Measurements from ENCODE around the gene ADARB2.
"Not testable (repeated sequence)": the region's sequence is repeated elsewhere in the genome, so short reads cannot be mapped to it uniquely, and the experiment has no call there.

ADARB2 gene

DNA sequence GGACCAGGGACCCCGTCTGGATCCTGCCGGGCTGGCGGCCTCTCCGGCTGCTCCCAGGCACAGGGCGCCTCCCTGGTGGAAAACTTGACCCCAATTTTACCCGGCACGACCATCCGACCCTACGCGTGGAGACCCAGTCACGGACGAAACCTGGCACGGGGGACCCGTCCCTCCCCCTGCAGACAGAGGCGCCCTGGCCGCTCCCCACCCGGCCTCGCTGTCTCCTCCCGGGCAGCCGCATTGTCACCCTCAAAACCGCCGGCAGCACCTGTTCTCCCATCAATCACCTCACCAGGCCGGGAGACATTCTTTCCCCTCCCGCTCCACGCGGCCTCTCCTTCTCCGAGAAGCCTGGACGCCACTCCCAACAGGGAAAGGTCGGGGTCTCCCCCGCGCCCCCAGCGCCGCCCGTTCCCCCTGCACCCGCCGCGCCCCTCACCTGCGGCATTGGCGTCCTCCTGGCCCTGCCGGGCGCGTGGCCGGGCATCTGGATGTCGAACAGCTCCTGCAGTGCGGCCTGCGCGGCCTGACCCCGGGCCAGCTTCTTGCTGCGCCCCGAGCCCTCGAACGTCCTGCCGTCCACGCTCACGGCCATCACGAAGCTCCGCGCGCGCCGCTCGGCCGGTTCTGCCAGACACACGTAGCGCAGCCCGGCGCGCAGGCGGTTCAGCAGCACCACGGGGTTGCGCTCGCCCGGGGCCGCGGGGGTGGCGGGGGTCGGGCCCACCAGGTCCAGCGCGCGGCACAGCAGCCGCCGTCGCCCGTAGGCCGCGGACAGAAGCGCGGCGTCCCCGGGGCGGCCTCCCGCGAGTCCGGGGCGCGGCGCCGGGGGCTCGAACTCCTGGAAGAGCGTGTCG is 374.5 kb downstream of the ADARB2 start:
- H3K4me1 ChIP-seq (ENCODE audit: control insufficient read depth, insufficient read depth, low read length) = no peaks in the 10 kb centered on the region
- no peak overlapping the region for H3K9ac ChIP-seq (ENCODE audit: low read length)
- peaks cover 4% of the 10 kb centered on the region for H3K27me3 ChIP-seq (replicated peaks; ENCODE audit: control insufficient read depth, insufficient read depth, low read length)
- H3K36me3 ChIP-seq (ENCODE audit: control insufficient read depth, insufficient read depth, low read length, severe bottlenecking) = no peaks in the 10 kb centered on the region
- H3K4me3 ChIP-seq (ENCODE audit: low read length) = no peak overlapping the region
- H3K9me3 ChIP-seq (ENCODE audit: control insufficient read depth, low read length) = no peaks in the 10 kb centered on the region
- no peak for DNase-seq (ENCODE audit: low read depth)

DNA sequence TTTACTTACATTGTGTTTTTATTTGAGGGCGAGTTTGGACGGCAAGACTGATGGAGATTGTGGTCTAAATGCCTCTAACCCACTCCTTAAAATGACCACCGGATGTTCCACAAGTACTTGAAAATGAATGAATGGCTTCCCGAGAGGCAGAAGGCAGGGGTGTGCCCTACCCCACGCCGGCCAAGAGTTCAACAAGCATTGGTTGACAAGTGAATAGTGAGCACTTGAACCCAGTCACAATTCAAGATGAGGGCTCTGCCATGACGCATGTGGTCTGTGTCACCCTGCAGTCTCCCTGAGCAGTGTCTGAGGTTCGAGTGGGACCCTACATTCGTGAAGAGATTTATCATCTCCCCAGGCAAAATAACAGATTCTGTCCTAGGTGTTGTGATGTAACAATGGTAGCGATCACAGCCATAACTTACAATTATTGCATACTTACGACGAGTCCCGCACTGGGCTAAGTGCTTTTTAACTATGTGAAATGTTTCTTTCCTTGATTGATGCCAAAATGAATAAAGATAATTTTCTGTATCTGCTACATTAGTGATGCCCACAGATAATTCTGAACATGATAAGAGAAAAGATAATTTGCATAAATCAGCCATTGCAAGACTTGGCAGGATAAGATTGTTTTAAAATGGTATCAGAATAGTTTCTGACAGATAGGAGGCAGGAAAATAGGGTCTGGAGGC is 375.8 kb downstream of the ADARB2 start:
- no peaks in the 10 kb centered on the region for H3K4me1 ChIP-seq (ENCODE audit: control insufficient read depth, insufficient read depth, low read length)
- peaks cover 4% of the 10 kb centered on the region for H3K27me3 ChIP-seq (replicated peaks; ENCODE audit: control insufficient read depth, insufficient read depth, low read length)
- H3K9ac ChIP-seq (ENCODE audit: low read length) = no peak overlapping the region
- no peaks in the 10 kb centered on the region for H3K36me3 ChIP-seq (ENCODE audit: control insufficient read depth, insufficient read depth, low read length, severe bottlenecking)
- H3K9me3 ChIP-seq (ENCODE audit: control insufficient read depth, low read length) = no peaks in the 10 kb centered on the region
- no peak for DNase-seq (ENCODE audit: low read depth)
- no peak overlapping the region for H3K4me3 ChIP-seq (ENCODE audit: low read length)

DNA sequence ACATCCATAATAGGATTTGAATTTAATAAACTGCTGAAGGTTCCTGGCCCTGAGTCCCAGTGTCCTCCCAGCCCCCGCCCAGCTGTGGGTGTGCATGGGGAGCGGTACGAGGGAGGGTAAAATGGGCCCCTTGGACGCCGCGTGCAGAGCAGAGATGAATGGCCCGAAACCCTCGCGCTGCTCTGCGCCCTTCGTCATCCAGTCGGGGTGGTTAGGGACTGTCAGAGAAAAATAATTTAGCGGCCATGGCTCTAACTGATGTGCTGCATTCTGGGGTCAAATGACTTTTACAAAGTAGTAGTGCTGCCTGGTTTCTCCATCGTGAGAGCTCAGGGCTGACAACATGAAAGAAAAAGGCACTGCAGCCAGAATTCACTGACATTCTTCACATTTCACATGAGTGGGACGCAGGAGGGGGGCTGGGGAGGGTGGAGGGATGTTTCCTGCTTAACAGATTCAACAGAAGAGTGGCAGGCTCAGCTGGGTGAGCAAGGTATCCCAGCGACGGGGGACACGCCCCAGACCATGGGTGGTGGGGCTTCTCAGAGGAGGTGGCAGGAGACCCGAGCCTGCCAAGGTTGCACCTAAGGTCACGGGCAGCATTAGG is 376.7 kb downstream of the ADARB2 start:
- no peaks in the 10 kb centered on the region for H3K36me3 ChIP-seq (ENCODE audit: control insufficient read depth, insufficient read depth, low read length, severe bottlenecking)
- no peak overlapping the region for H3K4me3 ChIP-seq (ENCODE audit: low read length)
- no peaks in the 10 kb centered on the region for H3K9me3 ChIP-seq (ENCODE audit: control insufficient read depth, low read length)
- DNase-seq (ENCODE audit: low read depth) = peak; percentile 4
- peaks cover 4% of the 10 kb centered on the region for H3K27me3 ChIP-seq (replicated peaks; ENCODE audit: control insufficient read depth, insufficient read depth, low read length)
- no peak overlapping the region for H3K9ac ChIP-seq (ENCODE audit: low read length)
- no peaks in the 10 kb centered on the region for H3K4me1 ChIP-seq (ENCODE audit: control insufficient read depth, insufficient read depth, low read length)

DNA sequence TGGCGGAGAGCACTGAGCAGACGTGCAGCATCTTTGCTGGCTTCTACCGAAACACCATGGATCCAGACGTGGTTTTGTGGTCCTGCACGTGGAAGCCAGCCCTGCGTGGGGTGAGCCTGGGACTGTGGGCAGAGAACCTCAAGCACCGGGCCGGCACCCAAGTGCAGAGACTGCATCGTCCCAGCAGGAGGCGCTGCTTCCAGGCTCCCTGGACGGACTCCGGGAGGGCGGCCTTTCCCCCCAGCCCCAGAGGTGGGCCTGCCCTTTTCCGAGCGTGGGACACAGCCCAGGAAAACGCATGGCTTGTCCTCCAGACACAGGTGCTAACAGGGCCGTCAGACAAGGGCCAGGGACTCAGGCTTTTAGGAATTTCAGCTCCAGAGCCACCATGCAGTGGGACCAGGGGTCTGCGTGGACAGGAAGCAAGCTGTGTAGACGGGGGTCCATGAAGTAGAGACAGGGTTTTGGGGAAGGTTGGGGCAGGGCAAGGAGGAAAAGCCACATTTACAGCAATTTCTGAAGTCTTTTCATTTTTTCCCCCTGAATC is 377.2 kb downstream of the ADARB2 start:
- H3K9me3 ChIP-seq (ENCODE audit: control insufficient read depth, low read length) = no peaks in the 10 kb centered on the region
- no peaks in the 10 kb centered on the region for H3K36me3 ChIP-seq (ENCODE audit: control insufficient read depth, insufficient read depth, low read length, severe bottlenecking)
- H3K4me3 ChIP-seq (ENCODE audit: low read length) = no peak overlapping the region
- H3K4me1 ChIP-seq (ENCODE audit: control insufficient read depth, insufficient read depth, low read length) = no peaks in the 10 kb centered on the region
- DNase-seq (ENCODE audit: low read depth) = no peak
- H3K27me3 ChIP-seq (replicated peaks; ENCODE audit: control insufficient read depth, insufficient read depth, low read length) = peaks cover 4% of the 10 kb centered on the region
- no peak overlapping the region for H3K9ac ChIP-seq (ENCODE audit: low read length)

DNA sequence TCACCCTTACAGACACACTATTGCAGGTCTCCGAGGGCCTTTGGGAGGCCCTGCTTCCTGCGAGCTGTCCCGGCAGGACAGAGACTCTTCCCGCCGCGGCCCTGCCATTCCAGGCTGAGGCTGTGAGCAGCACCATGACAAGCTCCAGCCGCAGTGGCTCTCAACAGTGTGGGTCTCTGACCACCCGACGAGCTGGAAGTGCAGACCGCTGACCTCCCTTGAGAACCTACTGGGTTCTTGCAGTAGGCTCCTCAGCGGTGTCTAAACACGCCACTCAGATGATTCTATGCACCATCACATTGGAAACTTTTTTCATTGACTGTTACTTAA is 377.7 kb downstream of the ADARB2 start:
- no peaks in the 10 kb centered on the region for H3K9me3 ChIP-seq (ENCODE audit: control insufficient read depth, low read length)
- H3K9ac ChIP-seq (ENCODE audit: low read length) = no peak overlapping the region
- DNase-seq (ENCODE audit: low read depth) = no peak
- H3K4me3 ChIP-seq (ENCODE audit: low read length) = no peak overlapping the region
- no peaks in the 10 kb centered on the region for H3K4me1 ChIP-seq (ENCODE audit: control insufficient read depth, insufficient read depth, low read length)
- H3K27me3 ChIP-seq (replicated peaks; ENCODE audit: control insufficient read depth, insufficient read depth, low read length) = peaks cover 4% of the 10 kb centered on the region
- no peaks in the 10 kb centered on the region for H3K36me3 ChIP-seq (ENCODE audit: control insufficient read depth, insufficient read depth, low read length, severe bottlenecking)

DNA sequence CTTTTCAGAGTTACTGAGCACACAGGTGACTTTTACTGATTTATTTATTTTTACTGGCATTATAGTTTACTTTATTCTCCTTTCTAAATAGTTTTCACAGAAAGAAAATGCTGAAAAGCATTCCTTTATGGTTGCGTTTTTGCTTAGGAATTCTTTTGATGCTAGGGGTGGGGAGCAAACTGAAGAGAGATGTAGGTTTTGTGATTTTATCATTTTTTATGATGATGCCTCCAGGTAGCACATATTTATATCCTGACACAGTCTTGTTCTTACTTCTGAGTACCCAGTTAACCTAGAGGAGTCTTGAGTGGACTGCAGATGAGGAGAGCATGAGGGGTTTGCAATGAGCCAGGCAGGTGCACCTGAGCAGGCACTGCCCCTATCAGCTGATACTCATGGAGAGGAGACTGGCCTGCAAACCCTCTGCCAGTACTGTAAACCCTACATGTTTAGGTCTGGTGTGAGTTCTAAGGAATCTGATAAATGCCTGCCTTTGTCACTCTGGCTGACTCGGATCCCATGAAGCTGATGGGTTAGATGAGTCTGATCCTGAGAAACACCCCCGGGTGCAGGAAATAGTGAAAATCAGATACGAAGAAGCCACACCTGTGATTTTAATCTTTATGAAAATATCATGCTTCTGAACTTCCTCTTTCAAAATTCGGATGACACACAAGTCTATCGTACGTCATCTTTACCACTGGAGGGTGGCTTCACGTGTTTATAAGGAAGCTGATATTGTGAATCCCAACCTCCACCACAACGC is 378.3 kb downstream of the ADARB2 start:
- H3K4me3 ChIP-seq (ENCODE audit: low read length) = no peak overlapping the region
- H3K9me3 ChIP-seq (ENCODE audit: control insufficient read depth, low read length) = no peaks in the 10 kb centered on the region
- DNase-seq (ENCODE audit: low read depth) = no peak
- H3K36me3 ChIP-seq (ENCODE audit: control insufficient read depth, insufficient read depth, low read length, severe bottlenecking) = no peaks in the 10 kb centered on the region
- peaks cover 4% of the 10 kb centered on the region for H3K27me3 ChIP-seq (replicated peaks; ENCODE audit: control insufficient read depth, insufficient read depth, low read length)
- H3K9ac ChIP-seq (ENCODE audit: low read length) = no peak overlapping the region
- H3K4me1 ChIP-seq (ENCODE audit: control insufficient read depth, insufficient read depth, low read length) = no peaks in the 10 kb centered on the region

DNA sequence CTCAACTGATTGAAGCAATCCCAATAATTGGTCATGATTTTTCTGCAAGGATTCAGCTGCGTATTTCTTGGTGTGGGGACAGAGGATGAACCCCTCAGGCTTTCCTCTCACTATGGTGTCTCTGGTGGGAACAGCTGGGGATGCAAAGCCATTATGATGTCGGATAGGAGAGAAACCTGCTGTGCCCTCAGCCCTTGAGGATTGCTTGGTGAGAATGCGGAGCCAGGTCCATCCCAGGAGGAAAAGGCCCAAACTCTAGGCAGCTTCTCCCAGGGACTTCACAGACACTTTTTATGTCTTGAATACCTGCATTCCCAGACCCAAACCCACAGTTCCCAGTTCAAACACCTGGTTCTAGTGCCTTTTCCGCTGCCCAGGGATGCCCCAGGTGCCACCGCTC is 379.2 kb downstream of the ADARB2 start:
- no peak overlapping the region for H3K9ac ChIP-seq (ENCODE audit: low read length)
- H3K9me3 ChIP-seq (ENCODE audit: control insufficient read depth, low read length) = no peaks in the 10 kb centered on the region
- no peaks in the 10 kb centered on the region for H3K36me3 ChIP-seq (ENCODE audit: control insufficient read depth, insufficient read depth, low read length, severe bottlenecking)
- H3K4me1 ChIP-seq (ENCODE audit: control insufficient read depth, insufficient read depth, low read length) = no peaks in the 10 kb centered on the region
- peaks cover 4% of the 10 kb centered on the region for H3K27me3 ChIP-seq (replicated peaks; ENCODE audit: control insufficient read depth, insufficient read depth, low read length)
- H3K4me3 ChIP-seq (ENCODE audit: low read length) = no peak overlapping the region
- DNase-seq (ENCODE audit: low read depth) = no peak

DNA sequence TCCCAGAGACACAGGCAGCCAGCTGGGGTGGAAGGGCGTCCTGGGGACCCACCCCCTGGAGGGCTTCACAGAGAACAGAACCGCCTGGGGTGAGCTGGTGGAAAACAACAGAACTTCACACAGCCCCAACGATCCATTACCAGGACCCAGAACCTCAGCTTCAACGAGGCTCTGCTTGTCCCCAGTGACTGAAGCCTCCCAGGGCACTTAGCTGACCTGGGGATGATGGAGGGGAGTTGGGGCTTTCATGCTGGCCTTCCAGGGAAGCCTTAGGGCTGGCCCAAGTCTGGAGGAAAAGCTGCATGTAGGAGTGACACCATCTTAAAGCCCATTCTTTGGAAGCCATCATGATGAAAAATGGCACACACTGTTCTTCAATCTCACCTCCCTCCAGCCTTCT is 381.0 kb downstream of the ADARB2 start:
- no peaks in the 10 kb centered on the region for H3K9me3 ChIP-seq (ENCODE audit: control insufficient read depth, low read length)
- no peak overlapping the region for H3K4me3 ChIP-seq (ENCODE audit: low read length)

DNA sequence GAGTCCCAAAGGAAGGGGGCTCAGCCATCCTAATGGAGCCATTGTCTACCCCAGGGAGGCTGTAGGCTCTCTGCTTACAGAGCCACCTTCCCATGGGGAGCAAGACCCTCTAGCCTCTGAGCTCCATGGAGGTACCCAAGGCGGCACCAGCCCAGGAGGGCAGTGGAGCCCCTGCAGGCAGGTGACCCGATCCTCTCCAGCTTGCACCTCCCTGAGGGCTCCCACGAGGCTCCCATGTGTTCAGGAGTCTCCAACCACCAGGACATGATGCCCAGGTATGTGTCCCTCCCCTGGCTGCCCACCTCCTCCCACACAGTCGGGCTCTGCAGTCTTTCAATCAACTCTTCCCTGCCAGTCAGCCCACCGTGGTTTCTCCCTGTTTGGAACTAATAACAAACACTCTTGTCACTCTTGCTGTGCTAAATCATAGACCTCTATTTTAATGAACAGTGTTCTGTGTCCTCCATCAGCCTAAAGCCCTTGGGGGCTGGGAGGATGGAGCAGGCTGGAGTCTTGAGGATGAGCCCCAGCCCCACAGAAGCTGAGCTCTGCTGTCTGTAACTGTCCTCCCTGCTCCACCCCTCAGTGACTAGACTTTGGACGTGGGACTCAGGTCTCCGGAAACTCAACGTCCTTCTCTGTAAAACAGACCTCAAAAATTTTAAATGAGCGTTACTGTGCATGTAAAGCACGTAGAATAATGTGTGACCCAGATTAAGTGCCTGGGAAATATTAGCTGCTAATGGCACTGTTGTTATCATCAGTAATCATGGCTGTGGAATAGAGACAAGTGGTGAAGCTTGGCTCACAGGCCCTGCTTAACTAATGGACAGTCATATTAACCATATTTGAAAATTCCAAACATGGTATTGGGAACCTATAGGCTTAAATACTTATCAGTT is 382.3 kb downstream of the ADARB2 start:
- Histone ChIP-seq H3K4me3 (ENCODE audit: low read length) (no peak overlapping the region), H3K27me3 (replicated peaks; ENCODE audit: control insufficient read depth, insufficient read depth, low read length) (peaks cover 1% of the 10 kb centered on the region), H3K9ac (ENCODE audit: low read length) (no peak overlapping the region), H3K4me1 (ENCODE audit: control insufficient read depth, insufficient read depth, low read length) (no peaks in the 10 kb centered on the region), H3K36me3 (ENCODE audit: control insufficient read depth, insufficient read depth, low read length, severe bottlenecking) (no peaks in the 10 kb centered on the region), H3K9me3 (ENCODE audit: control insufficient read depth, low read length) (no peaks in the 10 kb centered on the region)
- no peak for DNase-seq (ENCODE audit: low read depth)

More for the DNA sequence above, 381.0 kb downstream of the ADARB2 start:
- no peak for DNase-seq (ENCODE audit: low read depth)
- H3K9ac ChIP-seq (ENCODE audit: low read length) = no peak overlapping the region
- peaks cover 4% of the 10 kb centered on the region for H3K27me3 ChIP-seq (replicated peaks; ENCODE audit: control insufficient read depth, insufficient read depth, low read length)
- H3K4me1 ChIP-seq (ENCODE audit: control insufficient read depth, insufficient read depth, low read length) = no peaks in the 10 kb centered on the region
- no peaks in the 10 kb centered on the region for H3K36me3 ChIP-seq (ENCODE audit: control insufficient read depth, insufficient read depth, low read length, severe bottlenecking)

DNA sequence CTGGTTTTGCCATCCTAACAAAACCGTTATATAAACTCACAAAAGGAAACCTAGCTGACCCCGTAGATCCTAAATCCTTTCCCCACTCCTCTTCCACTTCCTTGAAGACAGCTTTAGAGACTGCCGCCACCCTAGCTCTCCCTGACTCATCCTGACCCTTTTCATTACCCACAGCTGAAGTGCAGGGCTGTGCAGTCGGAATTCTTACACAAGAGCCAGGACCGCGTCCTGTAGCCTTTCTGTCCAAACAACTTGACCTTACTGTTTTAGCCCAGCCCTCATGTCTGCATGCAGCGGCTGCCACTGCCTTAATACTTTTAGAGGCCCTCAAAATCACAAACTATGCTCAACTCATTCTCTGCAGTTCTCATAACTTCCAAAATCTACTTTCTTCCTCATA is 385.0 kb downstream of the ADARB2 start:
- not testable (repeated sequence) for H3K9ac ChIP-seq (ENCODE audit: low read length); H3K4me1 ChIP-seq (ENCODE audit: control insufficient read depth, insufficient read depth, low read length); H3K36me3 ChIP-seq (ENCODE audit: control insufficient read depth, insufficient read depth, low read length, severe bottlenecking); H3K27me3 ChIP-seq (replicated peaks; ENCODE audit: control insufficient read depth, insufficient read depth, low read length); DNase-seq (ENCODE audit: low read depth); H3K4me3 ChIP-seq (ENCODE audit: low read length); H3K9me3 ChIP-seq (ENCODE audit: control insufficient read depth, low read length)

Measured in adipocyte (in vitro differentiated cells).